ENCODE data around the gene SLC24A3.

Gene SLC24A3

GRCh38 chr20:19392344-19393130 lies 180.1 kb downstream of the SLC24A3 start:
- no peaks in the 10 kb centered on the region for H3K36me3 ChIP-seq (ENCODE audit: control insufficient read depth in 5 of 5, insufficient read depth in 5 of 5, low read length in 5 of 5)
- H3K9me3 ChIP-seq (ENCODE audit: control insufficient read depth in 5 of 5, low read length in 5 of 5), result peaks cover 0 to 13% (median 2%) of the 10 kb centered on the region in 5 donors
- peaks cover 0 to 4% (median 0%) of the 10 kb centered on the region in 5 donors for H3K4me1 ChIP-seq (ENCODE audit: control insufficient read depth in 5 of 5, insufficient read depth in 5 of 5, low read length in 5 of 5)
- H3K27ac ChIP-seq (ENCODE audit: low read depth, low read length), result no peak overlapping the region
- H3K27me3 ChIP-seq (ENCODE audit: control insufficient read depth in 5 of 5, insufficient read depth in 4 of 5, low read length in 5 of 5), result no peaks in the 10 kb centered on the region
- H3K4me3 ChIP-seq (ENCODE audit: low read depth in 1 of 5, low read length in 5 of 5), result no peak overlapping the region
- H3K9ac ChIP-seq (ENCODE audit: low read length in 5 of 5), result no peak overlapping the region

- H3K27ac ChIP-seq (ENCODE audit: low read depth, low read length), result no peak overlapping the region
- H3K4me1 ChIP-seq (ENCODE audit: control insufficient read depth in 5 of 5, insufficient read depth in 5 of 5, low read length in 5 of 5), result peaks cover 0 to 2% (median 0%) of the 10 kb centered on the region in 5 donors
- H3K36me3 ChIP-seq (ENCODE audit: control insufficient read depth in 5 of 5, insufficient read depth in 5 of 5, low read length in 5 of 5), result no peaks in the 10 kb centered on the region
- no peak overlapping the region for H3K9ac ChIP-seq (ENCODE audit: low read length in 5 of 5)
- peaks cover 0 to 12% (median 2%) of the 10 kb centered on the region in 5 donors for H3K9me3 ChIP-seq (ENCODE audit: control insufficient read depth in 5 of 5, low read length in 5 of 5)
- H3K27me3 ChIP-seq (ENCODE audit: control insufficient read depth in 5 of 5, insufficient read depth in 4 of 5, low read length in 5 of 5), result no peaks in the 10 kb centered on the region
- H3K4me3 ChIP-seq (ENCODE audit: low read depth in 1 of 5, low read length in 5 of 5), result no peak overlapping the region
Observed at GRCh38 chr20:19396460-19397081, 184.1 kb downstream of the SLC24A3 start.

GRCh38 chr20:19397226-19397625 lies 184.8 kb downstream of the SLC24A3 start:
- H3K9me3 ChIP-seq (ENCODE audit: control insufficient read depth in 5 of 5, low read length in 5 of 5), result peaks cover 0 to 12% (median 2%) of the 10 kb centered on the region in 5 donors
- no peak overlapping the region for H3K9ac ChIP-seq (ENCODE audit: low read length in 5 of 5)
- H3K27me3 ChIP-seq (ENCODE audit: control insufficient read depth in 5 of 5, insufficient read depth in 4 of 5, low read length in 5 of 5), result no peaks in the 10 kb centered on the region
- no peak overlapping the region for H3K27ac ChIP-seq (ENCODE audit: low read depth, low read length)
- H3K4me3 ChIP-seq (ENCODE audit: low read depth in 1 of 5, low read length in 5 of 5), result no peak overlapping the region
- H3K4me1 ChIP-seq (ENCODE audit: control insufficient read depth in 5 of 5, insufficient read depth in 5 of 5, low read length in 5 of 5), result no peaks in the 10 kb centered on the region
- no peaks in the 10 kb centered on the region for H3K36me3 ChIP-seq (ENCODE audit: control insufficient read depth in 5 of 5, insufficient read depth in 5 of 5, low read length in 5 of 5)

- H3K4me3 ChIP-seq (ENCODE audit: low read depth in 1 of 5, low read length in 5 of 5), result no peak overlapping the region
- no peaks in the 10 kb centered on the region for H3K27me3 ChIP-seq (ENCODE audit: control insufficient read depth in 5 of 5, insufficient read depth in 4 of 5, low read length in 5 of 5)
- H3K27ac ChIP-seq (ENCODE audit: low read depth, low read length), result no peak overlapping the region
- peaks cover 0 to 12% (median 2%) of the 10 kb centered on the region in 5 donors for H3K9me3 ChIP-seq (ENCODE audit: control insufficient read depth in 5 of 5, low read length in 5 of 5)
- no peak overlapping the region for H3K9ac ChIP-seq (ENCODE audit: low read length in 5 of 5)
- no peaks in the 10 kb centered on the region for H3K4me1 ChIP-seq (ENCODE audit: control insufficient read depth in 5 of 5, insufficient read depth in 5 of 5, low read length in 5 of 5)
- no peaks in the 10 kb centered on the region for H3K36me3 ChIP-seq (ENCODE audit: control insufficient read depth in 5 of 5, insufficient read depth in 5 of 5, low read length in 5 of 5)
Observed at GRCh38 chr20:19397666-19398065, 185.2 kb downstream of the SLC24A3 start.

GRCh38 chr20:19401096-19401495 lies 188.7 kb downstream of the SLC24A3 start:
- no peaks in the 10 kb centered on the region for H3K27me3 ChIP-seq (ENCODE audit: control insufficient read depth in 5 of 5, insufficient read depth in 4 of 5, low read length in 5 of 5)
- H3K9me3 ChIP-seq (ENCODE audit: control insufficient read depth in 5 of 5, low read length in 5 of 5), result peaks cover 0 to 12% (median 2%) of the 10 kb centered on the region in 5 donors
- no peak overlapping the region for H3K4me3 ChIP-seq (ENCODE audit: low read depth in 1 of 5, low read length in 5 of 5)
- H3K36me3 ChIP-seq (ENCODE audit: control insufficient read depth in 5 of 5, insufficient read depth in 5 of 5, low read length in 5 of 5), result no peaks in the 10 kb centered on the region
- H3K27ac ChIP-seq (ENCODE audit: low read depth, low read length), result no peak overlapping the region
- H3K4me1 ChIP-seq (ENCODE audit: control insufficient read depth in 5 of 5, insufficient read depth in 5 of 5, low read length in 5 of 5), result no peaks in the 10 kb centered on the region
- H3K9ac ChIP-seq (ENCODE audit: low read length in 5 of 5), result no peak overlapping the region

- H3K9me3 ChIP-seq (ENCODE audit: control insufficient read depth in 5 of 5, low read length in 5 of 5), result peaks cover 0 to 4% (median under 1%) of the 10 kb centered on the region in 5 donors
- H3K4me3 ChIP-seq (ENCODE audit: low read depth in 1 of 5, low read length in 5 of 5), result no peak overlapping the region
- no peaks in the 10 kb centered on the region for H3K36me3 ChIP-seq (ENCODE audit: control insufficient read depth in 5 of 5, insufficient read depth in 5 of 5, low read length in 5 of 5)
- H3K9ac ChIP-seq (ENCODE audit: low read length in 5 of 5), result no peak overlapping the region
- no peak overlapping the region for H3K27ac ChIP-seq (ENCODE audit: low read depth, low read length)
- H3K27me3 ChIP-seq (ENCODE audit: control insufficient read depth in 5 of 5, insufficient read depth in 4 of 5, low read length in 5 of 5), result no peaks in the 10 kb centered on the region
- H3K4me1 ChIP-seq (ENCODE audit: control insufficient read depth in 5 of 5, insufficient read depth in 5 of 5, low read length in 5 of 5), result no peaks in the 10 kb centered on the region
Observed at GRCh38 chr20:19403549-19403948, 191.1 kb downstream of the SLC24A3 start.

GRCh38 chr20:19404826-19405225 lies 192.4 kb downstream of the SLC24A3 start:
- Histone ChIP-seq H3K36me3 (ENCODE audit: control insufficient read depth in 5 of 5, insufficient read depth in 5 of 5, low read length in 5 of 5) (no peaks in the 10 kb centered on the region), H3K9ac (ENCODE audit: low read length in 5 of 5) (no peak overlapping the region), H3K4me1 (ENCODE audit: control insufficient read depth in 5 of 5, insufficient read depth in 5 of 5, low read length in 5 of 5) (no peaks in the 10 kb centered on the region), H3K27me3 (ENCODE audit: control insufficient read depth in 5 of 5, insufficient read depth in 4 of 5, low read length in 5 of 5) (no peaks in the 10 kb centered on the region), H3K27ac (ENCODE audit: low read depth, low read length) (no peak overlapping the region), H3K9me3 (ENCODE audit: control insufficient read depth in 5 of 5, low read length in 5 of 5) (no peaks in the 10 kb centered on the region), H3K4me3 (ENCODE audit: low read depth in 1 of 5, low read length in 5 of 5) (no peak overlapping the region)

GRCh38 chr20:19405958-19406357 lies 193.5 kb downstream of the SLC24A3 start:
- Histone ChIP-seq H3K4me1 (ENCODE audit: control insufficient read depth in 5 of 5, insufficient read depth in 5 of 5, low read length in 5 of 5) (no peaks in the 10 kb centered on the region), H3K36me3 (ENCODE audit: control insufficient read depth in 5 of 5, insufficient read depth in 5 of 5, low read length in 5 of 5) (no peaks in the 10 kb centered on the region), H3K4me3 (ENCODE audit: low read depth in 1 of 5, low read length in 5 of 5) (no peak overlapping the region), H3K27me3 (ENCODE audit: control insufficient read depth in 5 of 5, insufficient read depth in 4 of 5, low read length in 5 of 5) (no peaks in the 10 kb centered on the region), H3K27ac (ENCODE audit: low read depth, low read length) (no peak overlapping the region), H3K9ac (ENCODE audit: low read length in 5 of 5) (no peak overlapping the region), H3K9me3 (ENCODE audit: control insufficient read depth in 5 of 5, low read length in 5 of 5) (no peaks in the 10 kb centered on the region)

GRCh38 chr20:19406381-19406780 lies 193.9 kb downstream of the SLC24A3 start:
- H3K9ac ChIP-seq (ENCODE audit: low read length in 5 of 5), result no peak overlapping the region
- no peaks in the 10 kb centered on the region for H3K36me3 ChIP-seq (ENCODE audit: control insufficient read depth in 5 of 5, insufficient read depth in 5 of 5, low read length in 5 of 5)
- H3K4me3 ChIP-seq (ENCODE audit: low read depth in 1 of 5, low read length in 5 of 5), result no peak overlapping the region
- no peak overlapping the region for H3K27ac ChIP-seq (ENCODE audit: low read depth, low read length)
- H3K27me3 ChIP-seq (ENCODE audit: control insufficient read depth in 5 of 5, insufficient read depth in 4 of 5, low read length in 5 of 5), result no peaks in the 10 kb centered on the region
- H3K4me1 ChIP-seq (ENCODE audit: control insufficient read depth in 5 of 5, insufficient read depth in 5 of 5, low read length in 5 of 5), result no peaks in the 10 kb centered on the region
- no peaks in the 10 kb centered on the region for H3K9me3 ChIP-seq (ENCODE audit: control insufficient read depth in 5 of 5, low read length in 5 of 5)

GRCh38 chr20:19407196-19407595 lies 194.8 kb downstream of the SLC24A3 start:
- Histone ChIP-seq H3K36me3 (ENCODE audit: control insufficient read depth in 5 of 5, insufficient read depth in 5 of 5, low read length in 5 of 5) (no peaks in the 10 kb centered on the region), H3K9ac (ENCODE audit: low read length in 5 of 5) (no peak overlapping the region), H3K27me3 (ENCODE audit: control insufficient read depth in 5 of 5, insufficient read depth in 4 of 5, low read length in 5 of 5) (no peaks in the 10 kb centered on the region), H3K27ac (ENCODE audit: low read depth, low read length) (no peak overlapping the region), H3K4me1 (ENCODE audit: control insufficient read depth in 5 of 5, insufficient read depth in 5 of 5, low read length in 5 of 5) (no peaks in the 10 kb centered on the region), H3K4me3 (ENCODE audit: low read depth in 1 of 5, low read length in 5 of 5) (no peak overlapping the region), H3K9me3 (ENCODE audit: control insufficient read depth in 5 of 5, low read length in 5 of 5) (no peaks in the 10 kb centered on the region)
